HuH-7 (cell line): Measurements from ENCODE around the gene CDH23.

Experiments used
- DNase-seq: peaks from one replicate; pipeline ENCODE4 v3.0.0; 2011; ENCODE audit warnings: low spot score

The CDH23 gene

GRCh38 chr10:71661060-71661622 lies 264.4 kb downstream of the CDH23 start:
- no peak for DNase-seq

GRCh38 chr10:71661779-71662336 lies 265.1 kb downstream of the CDH23 start:
- no peak for DNase-seq

- DNase-seq = no peak
These were observed 266.6 kb downstream of the CDH23 start for GRCh38 chr10:71663311-71663710.

- DNase-seq = no peak
These were observed 267.9 kb downstream of the CDH23 start for GRCh38 chr10:71664585-71664984.

- no peak for DNase-seq
These were observed 268.7 kb downstream of the CDH23 start for GRCh38 chr10:71665456-71665855.

GRCh38 chr10:71666639-71667386 lies 270.1 kb downstream of the CDH23 start:
- DNase-seq = no peak

GRCh38 chr10:71667387-71667752 lies 270.6 kb downstream of the CDH23 start:
- no peak for DNase-seq

GRCh38 chr10:71671994-71672946 lies 275.6 kb downstream of the CDH23 start:
- no peak for DNase-seq

- no peak for DNase-seq
These were observed 278.7 kb downstream of the CDH23 start for GRCh38 chr10:71675295-71675970.

- DNase-seq = no peak
These were observed 280.5 kb downstream of the CDH23 start for GRCh38 chr10:71677261-71677660.

GRCh38 chr10:71678057-71678805 lies 281.5 kb downstream of the CDH23 start:
- DNase-seq = no peak

GRCh38 chr10:71679425-71679824 lies 282.7 kb downstream of the CDH23 start:
- no peak for DNase-seq

- no peak for DNase-seq
These were observed 285.3 kb downstream of the CDH23 start for GRCh38 chr10:71681977-71682376.

GRCh38 chr10:71683301-71683700 lies 286.6 kb downstream of the CDH23 start:
- DNase-seq = no peak

GRCh38 chr10:71684356-71685173 lies 287.8 kb downstream of the CDH23 start:
- no peak for DNase-seq

GRCh38 chr10:71685554-71686232 lies 289.0 kb downstream of the CDH23 start:
- no peak for DNase-seq

GRCh38 chr10:71687077-71687476 lies 290.4 kb downstream of the CDH23 start:
- DNase-seq = no peak

- no peak for DNase-seq
These were observed 290.8 kb downstream of the CDH23 start for GRCh38 chr10:71687480-71687879.

GRCh38 chr10:71688256-71688655 lies 291.5 kb downstream of the CDH23 start:
- DNase-seq = no peak
